HL-60 (cell line): ENCODE data around the gene MRPL23.

Source experiments
- CTCF ChIP-seq: IDR thresholded peaks from one replicate; pipeline ENCODE4 v1.5.1; 2011; ENCODE audit warnings: low read length, control low read depth, inconsistent platforms; ENCODE audit not compliant: insufficient read depth
- GABPA ChIP-seq: IDR thresholded peaks from 2 replicates; pipeline ENCODE4 v1.6.1; 2012; ENCODE audit warnings: low read depth
- POLR2AphosphoS5 ChIP-seq: IDR thresholded peaks from 2 replicates; pipeline ENCODE4 v1.6.1; 2012; ENCODE audit warnings: low read depth
- REST ChIP-seq: IDR thresholded peaks from 2 replicates; pipeline ENCODE4 v1.6.1; 2012; ENCODE audit warnings: low read depth; ENCODE audit not compliant: insufficient replicate concordance
- SPI1 ChIP-seq: IDR thresholded peaks from 2 replicates; pipeline ENCODE4 v1.6.1; 2012; ENCODE audit warnings: low read depth, mild to moderate bottlenecking, borderline replicate concordance

GRCh38 chr11:1916986-1917522 lies 30.1 kb upstream of the MRPL23 start:
- TF ChIP-seq CTCF (no peak), POLR2AphosphoS5 (no peak), REST (no peak), GABPA (no peak), SPI1 (no peak)
